GM23248 (cell line): ENCODE results near the gene GNG2. TPM values are rescaled to one million over a fixed set of nuclear protein-coding genes. Genes with fewer than 3 reads are reported as not detected.
A peak's percentile ranks its signal among the peaks of the same experiment; 100 is the strongest.

Experiments
- DNase-seq: peaks from one replicate; pipeline ENCODE4 v3.0.0-alpha.2; 2015
- H2AFZ ChIP-seq: fragments of 200-600 bp; sonication (generic); 2 replicates; pipeline ENCODE4 v1.6.1; 2016; ENCODE audit warnings: antibody characterized with exemption
- H3F3A ChIP-seq: fragments of 200-600 bp; sonication (generic); 2 replicates; pipeline ENCODE4 v1.6.1; 2016; ENCODE audit warnings: mild to moderate bottlenecking, antibody characterized with exemption, mixed run types; ENCODE audit not compliant: insufficient read depth
- H3K27ac ChIP-seq: fragments of 200-600 bp; sonication (generic); 2 replicates; pipeline ENCODE4 v1.5.1; 2016; ENCODE audit warnings: mild to moderate bottlenecking
- H3K27me3 ChIP-seq: fragments of 200-600 bp; sonication (generic); replicated peaks from 2 replicates; pipeline ENCODE4 v1.6.1; 2016; ENCODE audit warnings: mild to moderate bottlenecking; ENCODE audit not compliant: insufficient read depth
- H3K36me3 ChIP-seq: fragments of 200-600 bp; sonication (generic); 2 replicates; pipeline ENCODE4 v1.6.1; 2016; ENCODE audit warnings: low read depth, mild to moderate bottlenecking
- H3K4me1 ChIP-seq: fragments of 200-600 bp; sonication (generic); 2 replicates; pipeline ENCODE4 v1.6.1; 2016; ENCODE audit warnings: mild to moderate bottlenecking; ENCODE audit not compliant: insufficient read depth
- H3K4me2 ChIP-seq: fragments of 200-600 bp; sonication (generic); one replicate; pipeline ENCODE4 v1.6.1; 2016; ENCODE audit warnings: mild to moderate bottlenecking; ENCODE audit not compliant: unreplicated experiment
- H3K4me3 ChIP-seq: fragments of 200-600 bp; sonication (generic); 2 replicates; pipeline ENCODE4 v1.5.1; 2016; ENCODE audit warnings: mild to moderate bottlenecking
- H3K79me2 ChIP-seq: fragments of 200-600 bp; sonication (generic); 2 replicates; pipeline ENCODE4 v1.6.1; 2016; ENCODE audit warnings: mild to moderate bottlenecking; ENCODE audit not compliant: insufficient read depth
- H3K9ac ChIP-seq: fragments of 200-600 bp; sonication (generic); 2 replicates; pipeline ENCODE4 v1.6.1; 2016; ENCODE audit warnings: mild to moderate bottlenecking
- H3K9me2 ChIP-seq: fragments of 200-600 bp; sonication (generic); 2 replicates; pipeline ENCODE4 v1.6.1; 2016; ENCODE audit warnings: mixed run types, mild to moderate bottlenecking, moderate library complexity; ENCODE audit not compliant: insufficient read depth
- H3K9me3 ChIP-seq: fragments of 200-600 bp; sonication (generic); one replicate; pipeline ENCODE4 v1.6.1; 2017; ENCODE audit warnings: low read depth
- H4K20me1 ChIP-seq: fragments of 200-600 bp; sonication (generic); 2 replicates; pipeline ENCODE4 v1.6.0; 2016; ENCODE audit not compliant: insufficient read depth
- EZH2 ChIP-seq: fragments of 200-600 bp; sonication (generic); IDR thresholded peaks from 2 replicates; pipeline ENCODE4 v1.6.1; 2018; ENCODE audit warnings: antibody characterized with exemption, mild to moderate bottlenecking; ENCODE audit not compliant: insufficient read depth, poor library complexity, severe bottlenecking
- EZH2phosphoT487 ChIP-seq: fragments of 200-600 bp; sonication (generic); IDR thresholded peaks from 2 replicates; pipeline ENCODE4 v1.6.1; 2018; ENCODE audit warnings: antibody characterized with exemption, moderate library complexity, mild to moderate bottlenecking, low read depth; ENCODE audit not compliant: insufficient read depth
- WGBS, 2 experiments: methylation state at CpG; one replicate each; pipeline ENCODE4 v1.1.6; 2015 to 2017; ENCODE audit warnings: low lambda C conversion rate in 2 of 2, low coverage in 1 of 2; ENCODE audit errors: missing lambda C conversion rate in 2 of 2; 5-methylcytosine and 5-hydroxymethylcytosine counted together
- in situ Hi-C: fragments of 300-500 bp; cut with MboI; formaldehyde crosslinking; loops from 2 replicates; pipeline ENCODE4 v1.15.0; 2020
- polyA plus RNA-seq: library from polyadenylated mRNA; unstranded; fragments of >200 nt; fragmentation: Nextera tagmentation; extraction: Ambion mirVana; gene quantifications from 2 replicates; pipeline ENCODE4 v1.2.1, GENCODE V29; 2016
- total RNA-seq: library from RNA; depleted of rRNA; stranded (reverse); fragments of >200 nt; shearing (Covaris generic); gene quantifications from 2 replicates; pipeline ENCODE4 v1.2.3, GENCODE V29; 2014

GNG2 gene
- total and polyA plus RNA-seq, 2 experiments from 2014 or later: 13.8 to 16.5 TPM

DNA sequence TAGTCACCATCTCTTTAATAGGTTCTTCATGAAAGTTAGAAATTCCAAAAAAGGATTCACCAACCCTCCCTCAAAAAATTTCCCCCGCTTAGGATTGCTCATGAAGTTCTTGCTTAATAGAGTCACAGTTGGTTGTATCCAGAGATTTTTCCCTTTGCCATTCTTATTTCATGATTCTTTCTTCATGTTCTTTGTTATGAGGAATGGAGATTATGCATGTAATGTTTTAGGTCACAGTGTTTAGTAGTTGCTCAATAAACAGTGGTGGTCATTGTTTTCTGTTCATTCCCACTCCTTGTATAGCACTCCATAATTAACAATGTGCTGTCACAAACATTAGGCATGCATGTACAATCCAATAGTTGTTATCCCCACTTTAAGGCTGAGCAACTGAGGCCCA lies 77.7 kb downstream of the GNG2 start:
- no peaks in the 10 kb centered on the region for H3K9me2 ChIP-seq
- WGBS, 2 experiments: 93% methylated on average over 1 of the region's 1 CpG
- no peaks in the 10 kb centered on the region for H3K9me3 ChIP-seq
- H3K4me2 ChIP-seq: no peak overlapping the region
- in situ Hi-C loops: no loop called here
- no peaks in the 10 kb centered on the region for H3F3A ChIP-seq
- H3K27ac ChIP-seq: no peak overlapping the region
- H3K4me3 ChIP-seq: no peak overlapping the region
- no peaks in the 10 kb centered on the region for H4K20me1 ChIP-seq
- no peaks in the 10 kb centered on the region for H3K27me3 ChIP-seq
- H3K36me3 ChIP-seq: no peaks in the 10 kb centered on the region
- DNase-seq: peak; percentile 34
- H3K9ac ChIP-seq: no peak overlapping the region
- no peaks in the 10 kb centered on the region for H3K79me2 ChIP-seq
- H3K4me1 ChIP-seq: no peaks in the 10 kb centered on the region
- TF ChIP-seq EZH2phosphoT487 (no peak), EZH2 (no peak)
- no peak overlapping the region for H2AFZ ChIP-seq

- Histone ChIP-seq H3K79me2 (no peaks in the 10 kb centered on the region), H3K9ac (no peak overlapping the region), H3K4me2 (no peak overlapping the region), H3F3A (no peaks in the 10 kb centered on the region), H3K4me3 (no peak overlapping the region), H3K4me1 (no peaks in the 10 kb centered on the region), H3K27me3 (no peaks in the 10 kb centered on the region), H4K20me1 (no peaks in the 10 kb centered on the region), H2AFZ (no peak overlapping the region), H3K9me2 (no peaks in the 10 kb centered on the region), H3K36me3 (no peaks in the 10 kb centered on the region), H3K27ac (no peak overlapping the region), H3K9me3 (no peaks in the 10 kb centered on the region)
- no peak for DNase-seq
- TF ChIP-seq EZH2 (no peak), EZH2phosphoT487 (no peak)
- in situ Hi-C loops: no loop called here
- 94 to 98% methylated on average over 3 of the region's 3 CpGs for WGBS, 2 experiments
These were observed 78.4 kb downstream of the GNG2 start for GRCh38 chr14:51938821-51939220.

DNA sequence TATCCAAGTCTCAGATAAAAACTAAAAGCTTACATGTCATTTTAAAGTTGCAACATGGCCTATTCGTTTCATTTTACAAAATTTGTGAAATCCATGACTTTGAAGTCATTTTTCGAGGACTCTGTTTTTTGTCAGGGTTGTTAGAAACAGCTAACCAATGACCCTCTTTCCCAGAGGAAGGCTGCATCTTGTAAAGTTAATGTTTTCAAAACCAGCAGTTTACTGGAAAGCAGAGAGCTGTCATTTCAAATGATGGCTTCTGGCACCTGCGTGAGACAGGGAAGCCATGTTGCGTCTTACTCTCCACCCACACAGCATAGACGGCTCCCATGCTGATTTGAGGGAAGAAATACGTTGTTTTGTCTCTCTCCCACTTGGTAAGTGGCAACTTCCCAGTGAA lies 78.8 kb downstream of the GNG2 start:
- no peaks in the 10 kb centered on the region for H3K27me3 ChIP-seq
- DNase-seq: no peak
- no peak for TF ChIP-seq EZH2phosphoT487
- no peak for TF ChIP-seq EZH2
- H3K27ac ChIP-seq: no peak overlapping the region
- in situ Hi-C loops: no loop called here
- no peak overlapping the region for H2AFZ ChIP-seq
- H3K4me2 ChIP-seq: no peak overlapping the region
- no peak overlapping the region for H3K4me3 ChIP-seq
- H3K79me2 ChIP-seq: no peaks in the 10 kb centered on the region
- WGBS, 2 experiments: 88 to 92% methylated on average over 6 of the region's 6 CpGs
- H4K20me1 ChIP-seq: no peaks in the 10 kb centered on the region
- H3K9me2 ChIP-seq: no peaks in the 10 kb centered on the region
- no peaks in the 10 kb centered on the region for H3K9me3 ChIP-seq
- no peaks in the 10 kb centered on the region for H3F3A ChIP-seq
- H3K9ac ChIP-seq: no peak overlapping the region
- H3K4me1 ChIP-seq: no peaks in the 10 kb centered on the region
- no peaks in the 10 kb centered on the region for H3K36me3 ChIP-seq

DNA sequence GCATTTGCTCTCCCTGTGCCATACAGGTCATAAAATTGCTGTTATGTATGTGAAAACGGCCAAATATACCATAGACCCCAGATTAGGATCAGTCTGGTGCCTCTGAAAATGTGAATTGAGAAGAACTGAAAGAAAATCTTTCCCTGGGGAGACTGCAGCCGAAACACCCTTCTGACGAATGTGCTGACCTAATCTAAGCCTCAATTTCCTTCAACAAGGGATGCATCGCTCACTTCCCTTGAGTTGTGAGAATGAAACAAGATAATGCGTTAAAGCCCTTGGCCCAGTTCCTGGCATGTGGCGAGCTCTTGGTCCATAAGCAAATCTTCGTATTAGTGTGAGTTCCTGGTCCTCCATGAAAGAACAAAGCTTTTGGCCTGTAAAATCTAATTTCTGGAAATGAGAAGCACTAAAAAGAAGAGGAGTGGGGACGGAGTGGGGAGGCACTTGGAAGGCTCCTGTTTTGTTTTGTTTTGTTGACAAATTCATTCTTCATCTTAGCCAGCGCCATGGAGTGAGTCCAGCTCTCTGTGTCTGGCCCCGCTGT lies 79.4 kb downstream of the GNG2 start:
- Histone ChIP-seq H3K4me2 (no peak overlapping the region), H3K79me2 (no peaks in the 10 kb centered on the region), H3K9ac (no peak overlapping the region), H2AFZ (no peak overlapping the region), H3K4me1 (no peaks in the 10 kb centered on the region), H4K20me1 (no peaks in the 10 kb centered on the region), H3K27ac (no peak overlapping the region), H3K36me3 (no peaks in the 10 kb centered on the region), H3K9me3 (no peaks in the 10 kb centered on the region), H3K9me2 (no peaks in the 10 kb centered on the region), H3K27me3 (no peaks in the 10 kb centered on the region), H3K4me3 (no peak overlapping the region), H3F3A (no peaks in the 10 kb centered on the region)
- TF ChIP-seq EZH2phosphoT487: no peak
- TF ChIP-seq EZH2: no peak
- no peak for DNase-seq
- 94 to 97% methylated on average over 10 of the region's 10 CpGs for WGBS, 2 experiments
- in situ Hi-C loops: no loop called here

- Histone ChIP-seq H3K27me3 (no peaks in the 10 kb centered on the region), H3K9ac (no peak overlapping the region), H3K4me3 (no peak overlapping the region), H3K27ac (no peak overlapping the region), H3K9me2 (0 out of 2 replicates have a peak, but pooled peaks cover 4% of the 10 kb centered on the region), H3K4me1 (no peaks in the 10 kb centered on the region), H3K79me2 (no peaks in the 10 kb centered on the region), H3F3A (no peaks in the 10 kb centered on the region), H2AFZ (no peak overlapping the region), H3K4me2 (no peak overlapping the region), H3K9me3 (no peaks in the 10 kb centered on the region), H3K36me3 (no peaks in the 10 kb centered on the region), H4K20me1 (no peaks in the 10 kb centered on the region)
- in situ Hi-C loops: no loop called here
- no peak for DNase-seq
- TF ChIP-seq EZH2: no peak
- TF ChIP-seq EZH2phosphoT487: no peak
- 94 to 100% methylated on average over 2 of the region's 2 CpGs for WGBS, 2 experiments
These were observed 82.6 kb downstream of the GNG2 start for GRCh38 chr14:51942971-51943370.
